SK-N-MC (cell line): ENCODE data around the gene FAM187B.

Experiments used
- DNase-seq: peaks from one replicate; pipeline ENCODE4 v3.0.0-alpha.2; 2011; ENCODE audit warnings: low read depth, low spot score
- H3K27ac ChIP-seq: fragments of 200-600 bp; sonication (generic); 2 replicates; pipeline ENCODE4 v1.5.1; 2016; ENCODE audit warnings: mixed run types
- H3K36me3 ChIP-seq: fragments of 200-600 bp; sonication (generic); 2 replicates; pipeline ENCODE4 v1.6.1; 2017; ENCODE audit warnings: antibody characterized with exemption, low read length, mixed read lengths; ENCODE audit not compliant: insufficient read depth
- H3K4me3 ChIP-seq: fragments of 200-600 bp; sonication (generic); 2 replicates; pipeline ENCODE4 v1.5.1; 2016
- H3K9ac ChIP-seq: fragments of 200-600 bp; sonication (generic); 2 replicates; pipeline ENCODE4 v1.8.0; 2017; ENCODE audit warnings: mixed run types, mixed read lengths; ENCODE audit not compliant: insufficient read length
- H3K9me3 ChIP-seq: fragments of 200-600 bp; sonication (generic); 2 replicates; pipeline ENCODE4 v1.6.1; 2017; ENCODE audit warnings: low read depth, mild to moderate bottlenecking, antibody characterized with exemption, low read length, moderate library complexity, mixed read lengths
- EZH2 ChIP-seq: fragments of 200-600 bp; sonication (generic); IDR thresholded peaks from one replicate; pipeline ENCODE4 v1.6.1; 2017; ENCODE audit warnings: antibody characterized with exemption
- FOXP2 ChIP-seq: optimal IDR thresholded peaks from 2 replicates; pipeline ENCODE3; 2011; ENCODE audit warnings: mild to moderate bottlenecking, moderate library complexity; ENCODE audit not compliant: insufficient read depth; ENCODE audit errors: extremely low read length, control extremely low read depth
- POLR2AphosphoS5 ChIP-seq: IDR thresholded peaks from 2 replicates; pipeline ENCODE4 v1.6.1; 2012; ENCODE audit warnings: mild to moderate bottlenecking, low read depth, low read length, borderline replicate concordance

FAM187B gene

DNA sequence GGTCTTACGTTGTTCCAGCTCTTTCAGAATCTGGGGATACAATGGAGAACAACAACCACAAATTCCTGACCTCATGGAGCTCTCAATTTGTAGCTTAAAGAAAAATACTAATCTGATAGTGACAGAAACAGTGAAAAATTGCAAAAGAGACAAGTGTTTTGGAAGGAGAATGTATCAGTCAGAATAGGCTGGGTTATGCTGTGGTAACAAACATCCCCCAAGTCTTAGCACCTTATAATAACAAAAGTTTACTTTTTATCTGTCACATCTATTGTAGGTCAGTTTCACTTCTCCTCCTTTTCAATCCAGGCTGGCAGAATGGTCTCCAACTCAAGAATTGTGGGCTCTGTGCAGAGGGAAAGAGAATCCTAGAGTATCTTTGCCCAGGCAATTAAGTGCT, 9.5 kb downstream of the FAM187B start:
- no peak for TF ChIP-seq FOXP2
- TF ChIP-seq EZH2, result no peak
- no peak for TF ChIP-seq POLR2AphosphoS5
- no peak overlapping the region for H3K4me3 ChIP-seq
- no peak overlapping the region for H3K9ac ChIP-seq
- H3K27ac ChIP-seq, result no peak overlapping the region
- no peak for DNase-seq
- no peaks in the 10 kb centered on the region for H3K9me3 ChIP-seq
- no peaks in the 10 kb centered on the region for H3K36me3 ChIP-seq

DNA sequence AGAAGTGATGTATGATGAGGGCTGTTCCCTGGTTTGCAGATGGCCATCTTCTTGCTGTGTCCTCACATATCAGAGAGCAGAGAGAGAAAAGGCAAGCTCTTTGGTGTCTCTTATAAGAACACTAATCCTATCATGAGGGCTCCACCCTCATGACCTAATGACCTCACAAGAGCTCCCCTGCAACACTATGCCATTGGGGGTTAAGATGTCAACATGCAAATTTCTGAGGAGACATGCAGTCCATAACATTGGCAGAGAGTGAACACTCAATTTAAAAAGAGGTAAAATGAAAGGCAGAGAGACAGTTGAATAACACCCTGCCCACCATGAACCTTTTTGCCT, 10.9 kb downstream of the FAM187B start:
- TF ChIP-seq POLR2AphosphoS5, result no peak
- no peak for TF ChIP-seq EZH2
- no peak for TF ChIP-seq FOXP2
- H3K4me3 ChIP-seq, result no peak overlapping the region
- H3K9me3 ChIP-seq, result no peaks in the 10 kb centered on the region
- no peak overlapping the region for H3K27ac ChIP-seq
- H3K36me3 ChIP-seq, result no peaks in the 10 kb centered on the region
- no peak for DNase-seq
- H3K9ac ChIP-seq, result no peak overlapping the region

DNA sequence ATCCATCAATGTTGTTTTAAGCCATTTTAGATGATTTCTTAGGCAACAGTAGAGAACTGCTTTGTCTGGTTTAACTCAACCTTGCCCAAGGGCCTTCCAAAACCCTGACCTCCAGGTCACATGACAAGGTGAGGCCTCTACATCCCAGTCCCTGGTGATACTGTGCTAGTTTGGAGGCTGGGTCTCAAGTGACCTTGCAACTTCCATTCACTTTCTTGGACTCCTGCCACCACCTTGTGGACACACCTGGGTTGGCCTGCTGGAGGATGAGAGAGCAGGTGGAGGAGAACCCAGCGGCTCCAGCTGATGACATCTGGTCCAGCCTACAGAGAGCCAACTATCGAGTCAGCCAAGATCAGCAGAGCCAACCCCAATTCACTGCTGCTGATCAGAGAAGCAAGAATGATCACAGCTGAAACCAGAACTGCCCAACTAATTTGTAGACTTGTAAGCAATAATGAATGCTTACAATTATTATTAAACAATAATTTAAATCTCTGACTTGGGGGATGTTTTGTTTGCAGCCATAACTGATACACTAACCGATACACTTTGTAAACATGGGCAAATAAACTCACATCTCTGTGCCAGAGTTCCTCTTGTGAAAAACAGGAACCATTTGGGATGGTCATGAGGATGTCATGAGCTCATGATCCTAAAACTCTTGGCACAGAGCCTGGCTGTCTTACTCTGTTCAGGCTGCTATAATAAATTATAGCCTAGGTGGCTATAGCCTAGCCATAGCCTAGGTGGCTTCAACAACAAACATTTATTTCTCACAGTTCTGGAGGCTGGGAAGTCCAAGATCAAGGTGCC, 11.5 kb downstream of the FAM187B start:
- no peak overlapping the region for H3K9ac ChIP-seq
- DNase-seq, result no peak
- TF ChIP-seq EZH2, result no peak
- no peak for TF ChIP-seq FOXP2
- no peak for TF ChIP-seq POLR2AphosphoS5
- H3K27ac ChIP-seq, result no peak overlapping the region
- H3K4me3 ChIP-seq, result no peak overlapping the region
- H3K36me3 ChIP-seq, result no peaks in the 10 kb centered on the region
- no peaks in the 10 kb centered on the region for H3K9me3 ChIP-seq

DNA sequence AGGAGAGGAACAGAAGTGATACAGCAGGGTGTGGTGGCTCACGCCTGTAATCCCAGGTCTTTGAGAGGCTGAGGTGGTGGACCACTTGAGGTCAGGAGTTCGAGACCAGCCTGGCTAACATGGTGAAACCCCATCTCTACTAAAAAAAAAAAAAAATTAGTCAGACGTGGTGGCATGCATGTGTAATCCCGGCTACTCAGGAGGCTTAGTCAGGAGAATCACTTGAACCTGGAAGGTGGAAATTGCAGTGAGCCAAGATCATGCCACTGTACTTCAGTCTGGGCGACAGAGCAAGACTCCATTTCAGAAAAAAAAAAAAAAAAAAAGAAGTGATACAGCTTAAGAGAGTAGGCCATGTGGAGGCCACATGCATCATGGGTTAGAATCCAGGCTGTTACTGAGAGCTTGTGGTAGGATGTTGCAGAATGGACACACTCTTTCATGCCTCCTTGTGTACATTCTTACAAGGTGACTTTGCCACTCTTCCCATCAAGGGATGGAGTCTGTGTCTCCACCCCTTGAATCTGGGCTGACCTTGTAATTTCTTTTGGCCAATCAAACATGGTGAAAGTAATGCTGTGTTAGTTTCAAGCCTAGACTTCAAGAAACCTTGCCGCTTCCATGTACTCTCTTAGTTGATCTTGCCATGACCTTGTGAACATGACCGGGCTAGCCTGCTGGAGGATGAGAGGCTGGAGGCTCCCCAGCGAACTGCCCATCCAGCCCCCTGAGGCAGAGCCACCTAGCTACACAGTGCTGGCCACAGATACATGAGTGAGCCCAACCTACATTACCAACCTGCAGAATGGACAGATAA, 12.3 kb downstream of the FAM187B start:
- Histone ChIP-seq H3K36me3 (no peaks in the 10 kb centered on the region), H3K4me3 (no peak overlapping the region), H3K27ac (no peak overlapping the region), H3K9me3 (no peaks in the 10 kb centered on the region), H3K9ac (no peak overlapping the region)
- no peak for TF ChIP-seq FOXP2
- TF ChIP-seq EZH2, result no peak
- TF ChIP-seq POLR2AphosphoS5, result no peak
- no peak for DNase-seq

DNA sequence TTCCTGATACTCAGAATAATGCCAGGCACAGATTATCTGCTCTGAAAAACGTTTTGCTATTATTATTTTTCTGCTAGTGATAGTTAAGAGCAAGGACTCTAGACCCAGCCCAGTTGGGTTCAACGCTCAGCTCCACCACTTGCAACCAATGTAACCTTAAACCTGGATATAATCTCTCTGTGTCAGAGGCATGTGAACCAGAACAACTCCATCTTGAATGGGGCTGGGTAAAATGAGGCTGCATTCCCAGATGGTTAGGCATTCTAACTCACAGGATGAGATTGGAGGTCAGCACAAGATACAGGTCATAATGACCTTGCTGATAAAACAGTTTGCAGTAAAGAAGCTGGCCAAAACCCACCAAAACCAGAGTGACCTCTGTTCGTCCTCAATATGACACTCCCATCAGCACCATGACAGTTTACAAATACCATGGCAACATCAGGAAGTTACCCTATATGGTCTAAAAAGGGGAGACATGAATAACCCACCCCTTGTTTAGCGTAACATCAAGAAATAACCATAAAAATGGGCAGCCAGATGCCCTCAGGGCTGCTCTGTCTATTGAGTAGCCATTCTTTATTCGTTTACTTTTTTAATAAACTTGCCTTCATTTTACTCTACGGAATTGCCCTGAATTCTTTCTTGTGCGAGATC, 13.6 kb downstream of the FAM187B start:
- Histone ChIP-seq H3K4me3 (no peak overlapping the region), H3K27ac (no peak overlapping the region), H3K9me3 (no peaks in the 10 kb centered on the region), H3K36me3 (no peaks in the 10 kb centered on the region), H3K9ac (no peak overlapping the region)
- TF ChIP-seq EZH2 (no peak), POLR2AphosphoS5 (no peak), FOXP2 (no peak)
- DNase-seq, result no peak

DNA sequence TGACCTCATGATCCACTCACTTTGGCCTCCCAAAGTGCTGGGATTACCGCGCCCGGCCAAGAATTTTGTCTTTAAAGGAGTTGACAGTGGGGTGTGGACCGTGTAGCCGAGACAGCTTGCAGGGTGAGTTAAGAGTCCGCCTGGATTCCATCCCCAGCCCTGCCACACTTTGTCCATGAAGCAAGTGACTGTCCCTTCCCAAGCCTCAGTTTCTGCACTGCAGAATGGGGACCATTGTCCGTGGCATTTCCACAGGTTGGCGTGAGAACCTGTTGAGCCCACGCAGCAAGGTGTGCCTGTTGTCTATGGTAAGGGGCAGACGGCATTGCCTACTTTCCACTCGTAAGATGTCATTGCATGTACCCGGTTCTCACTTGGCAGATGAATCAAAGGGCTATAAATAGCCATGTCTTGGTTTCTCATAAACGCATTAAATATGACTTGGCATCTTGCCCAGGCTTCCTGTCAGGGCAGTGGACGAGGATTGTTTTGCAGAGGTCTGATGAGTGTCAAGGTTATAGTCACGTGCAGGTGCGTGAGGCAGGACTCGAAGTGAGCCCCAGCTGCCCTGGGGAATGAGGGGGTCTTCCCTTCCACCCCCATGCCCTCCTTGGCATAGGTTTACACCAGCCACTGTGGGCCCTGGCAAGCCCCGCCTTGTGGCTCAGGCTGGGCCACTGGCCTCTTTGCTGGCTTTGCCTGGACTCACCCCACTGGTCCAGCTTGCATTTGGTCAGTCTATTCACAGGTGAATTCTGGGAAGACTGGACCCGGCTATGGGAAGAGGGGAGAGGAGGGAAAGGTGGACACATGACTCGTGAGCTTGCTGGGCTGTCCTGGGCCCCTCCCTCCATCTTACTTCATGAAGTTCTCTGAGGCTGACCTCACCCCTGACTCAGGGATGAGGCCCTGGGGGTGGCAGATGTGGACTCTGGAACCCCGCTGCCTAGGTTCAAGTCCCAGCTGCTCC, 14.6 kb downstream of the FAM187B start:
- H3K27ac ChIP-seq, result no peak overlapping the region
- TF ChIP-seq EZH2, result no peak
- no peak for TF ChIP-seq POLR2AphosphoS5
- no peak overlapping the region for H3K9ac ChIP-seq
- no peaks in the 10 kb centered on the region for H3K9me3 ChIP-seq
- H3K4me3 ChIP-seq, result no peak overlapping the region
- DNase-seq, result peak; percentile 1
- no peaks in the 10 kb centered on the region for H3K36me3 ChIP-seq

DNA sequence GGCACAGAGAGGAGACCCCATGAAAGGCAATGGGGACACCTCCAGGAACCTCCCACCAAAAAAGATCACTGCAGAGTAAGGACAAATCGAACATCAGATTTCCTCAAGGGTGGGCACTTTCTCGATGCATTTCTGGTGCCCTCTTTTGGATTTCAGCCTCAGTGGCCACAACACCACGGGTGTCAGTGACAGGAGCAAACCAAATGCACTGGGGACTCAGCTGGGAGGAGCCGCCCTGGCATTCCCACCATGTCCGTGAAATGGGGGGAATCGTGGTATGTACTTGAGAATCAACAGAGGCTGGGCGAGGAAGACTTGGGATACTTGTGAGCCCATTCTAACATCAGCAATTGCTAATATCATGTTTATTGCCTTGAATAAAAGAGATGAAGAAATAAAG, 16.3 kb downstream of the FAM187B start:
- DNase-seq, result no peak
- Histone ChIP-seq H3K4me3 (no peak overlapping the region), H3K27ac (no peak overlapping the region)

More for the DNA sequence above, 16.3 kb downstream of the FAM187B start:
- H3K9me3 ChIP-seq, result no peaks in the 10 kb centered on the region
- H3K36me3 ChIP-seq, result no peaks in the 10 kb centered on the region
- no peak for TF ChIP-seq POLR2AphosphoS5
- TF ChIP-seq FOXP2, result no peak
- TF ChIP-seq EZH2, result no peak
- no peak overlapping the region for H3K9ac ChIP-seq
